Measurements from ENCODE around the gene STX1A.

GRCh38 chr7:73688288-73688687 is 31.2 kb downstream of the STX1A start:
- TF ChIP-seq ZFP41 (tag by site-specific recombination; IDR thresholded peaks at IDR 0.05; ENCODE audit: borderline replicate concordance) (no peak), ZBTB49 (tag by site-specific recombination; IDR thresholded peaks at IDR 0.05; ENCODE audit: low read depth) (no peak), CTCF (tag by site-specific recombination; IDR thresholded peaks at IDR 0.05) (no peak), ZNF768 (tag by site-specific recombination; IDR thresholded peaks at IDR 0.05) (no peak), ZNF211 (tag by site-specific recombination; IDR thresholded peaks at IDR 0.05; ENCODE audit: low read depth) (no peak), ZNF624 (tag by site-specific recombination; IDR thresholded peaks at IDR 0.05) (no peak), ZNF121 (tag by site-specific recombination; IDR thresholded peaks at IDR 0.05) (no peak), YY1 (tag by site-specific recombination; IDR thresholded peaks at IDR 0.05) (no peak), ZNF677 (tag by site-specific recombination; IDR thresholded peaks at IDR 0.05) (no peak), BCL11B (tag by site-specific recombination; IDR thresholded peaks at IDR 0.05; ENCODE audit: low read depth) (no peak), ZNF571 (tag by site-specific recombination; IDR thresholded peaks at IDR 0.05) (no peak)

Measured in HEK293 (cell line).